Germinal center (tissue), 1 donor: ENCODE results near the gene PTPDC1.
A peak's percentile ranks its signal among the peaks of the same experiment; 100 is the strongest.

Source experiments
- DNase-seq: peaks from one replicate; pipeline ENCODE4 v3.0.0; 2012; ENCODE audit warnings: mixed read lengths, low spot score

The PTPDC1 gene

GRCh38 chr9:94084314-94084713 is at the start of gene PTPDC1:
Gene PTPDC1, plus strand, starts transcription at chr9:94084464. Its CDS starts 67 bp downstream, at chr9:94084531.
- DNase-seq, result no peak

- no peak for DNase-seq
These were observed 49.8 kb upstream of the PTPDC1 start for GRCh38 chr9:94034511-94034910.

- DNase-seq, result no peak
These were observed 44.5 kb upstream of the PTPDC1 start for GRCh38 chr9:94039786-94040185.

GRCh38 chr9:94042516-94043360 is 41.5 kb upstream of the PTPDC1 start:
- DNase-seq, result no peak

- no peak for DNase-seq
These were observed 29.5 kb upstream of the PTPDC1 start for GRCh38 chr9:94054716-94055115.

GRCh38 chr9:94056442-94056974 is 27.8 kb upstream of the PTPDC1 start:
- no peak for DNase-seq

GRCh38 chr9:94057918-94058317 is 26.3 kb upstream of the PTPDC1 start:
- no peak for DNase-seq

- DNase-seq, result no peak
These were observed 22.4 kb upstream of the PTPDC1 start for GRCh38 chr9:94061864-94062263.

GRCh38 chr9:94065535-94065961 is 18.7 kb upstream of the PTPDC1 start:
- peak; percentile 45 for DNase-seq

GRCh38 chr9:94068257-94068656 is 16.0 kb upstream of the PTPDC1 start:
- no peak for DNase-seq

GRCh38 chr9:94076557-94076956 is 7.7 kb upstream of the PTPDC1 start:
- no peak for DNase-seq

- no peak for DNase-seq
These were observed 6.2 kb upstream of the PTPDC1 start for GRCh38 chr9:94078086-94078485.

- DNase-seq, result no peak
These were observed 5.0 kb upstream of the PTPDC1 start for GRCh38 chr9:94079236-94079635.

GRCh38 chr9:94080249-94080648 is 4.0 kb upstream of the PTPDC1 start:
- DNase-seq, result no peak

GRCh38 chr9:94081435-94081834 is 2.8 kb upstream of the PTPDC1 start:
- DNase-seq, result no peak

GRCh38 chr9:94081864-94082463 is 2.3 kb upstream of the PTPDC1 start:
- no peak for DNase-seq

GRCh38 chr9:94082553-94082952 is 1.7 kb upstream of the PTPDC1 start:
- no peak for DNase-seq

- DNase-seq, result no peak
These were observed 1.3 kb upstream of the PTPDC1 start for GRCh38 chr9:94082956-94083355.

GRCh38 chr9:94083384-94083783 is 880 bp upstream of the PTPDC1 start:
- DNase-seq, result no peak

GRCh38 chr9:94085062-94085639 is 887 bp downstream of the PTPDC1 start:
- no peak for DNase-seq

GRCh38 chr9:94086486-94087345 is 2.5 kb downstream of the PTPDC1 start:
- no peak for DNase-seq
